Measurements from ENCODE around the gene LCORL.
"Not testable (repeated sequence)": the region's sequence is repeated elsewhere in the genome, so short reads cannot be mapped to it uniquely, and the experiment has no call there.

LCORL gene

GRCh38 chr4:17933126-17933525, 88.4 kb downstream of the LCORL start:
- in situ Hi-C loops (cut with MboI; ENCODE audit: low sequenced_read_pairs), result no loop called here

GRCh38 chr4:17932041-17932440, 89.5 kb downstream of the LCORL start:
- in situ Hi-C loops (cut with MboI; ENCODE audit: low sequenced_read_pairs), result no loop called here

DNA sequence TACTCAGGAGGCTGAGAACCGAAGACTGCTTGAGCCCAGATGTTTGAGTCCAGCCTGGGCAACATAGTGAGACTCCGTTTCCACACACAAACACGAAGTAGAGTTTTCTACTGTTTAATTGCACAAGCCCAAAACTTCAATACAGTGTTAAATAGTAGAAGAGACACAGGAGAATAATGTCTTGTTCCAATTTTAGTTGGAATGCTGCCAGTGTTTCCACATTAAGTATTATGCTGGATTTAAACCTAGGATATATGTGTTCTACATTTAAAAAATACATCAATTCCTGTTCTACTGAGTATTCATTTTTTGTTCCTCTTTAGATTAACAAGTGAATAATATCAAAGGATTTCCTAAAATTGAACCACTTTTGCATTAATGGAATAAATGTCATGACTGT, 91.3 kb downstream of the LCORL start:
- in situ Hi-C loops (cut with MboI; ENCODE audit: low sequenced_read_pairs), result no loop called here

GRCh38 chr4:17924189-17924588, 97.4 kb downstream of the LCORL start:
- in situ Hi-C loops (cut with MboI; ENCODE audit: low sequenced_read_pairs), result no loop called here

DNA sequence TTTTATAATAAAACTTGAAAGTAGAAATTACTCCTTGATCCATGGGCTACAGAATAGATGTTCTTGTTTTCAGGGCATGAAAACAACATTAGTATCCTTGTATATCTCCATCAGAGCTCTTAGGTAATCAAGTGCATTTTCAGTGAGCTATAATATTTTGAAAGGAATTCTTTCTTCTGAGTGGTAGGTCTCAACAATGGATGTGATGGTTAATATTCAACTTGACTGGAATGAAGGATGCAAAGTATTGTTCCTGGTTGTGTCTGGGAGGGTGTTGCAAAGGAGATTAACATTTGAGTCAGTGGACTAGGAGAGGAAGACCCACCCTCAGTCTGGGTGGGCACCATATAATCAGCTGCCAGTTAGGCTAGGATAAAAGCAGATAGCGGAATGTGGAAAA, 100.1 kb downstream of the LCORL start:
- in situ Hi-C loops (cut with MboI; ENCODE audit: low sequenced_read_pairs), result no loop called here

DNA sequence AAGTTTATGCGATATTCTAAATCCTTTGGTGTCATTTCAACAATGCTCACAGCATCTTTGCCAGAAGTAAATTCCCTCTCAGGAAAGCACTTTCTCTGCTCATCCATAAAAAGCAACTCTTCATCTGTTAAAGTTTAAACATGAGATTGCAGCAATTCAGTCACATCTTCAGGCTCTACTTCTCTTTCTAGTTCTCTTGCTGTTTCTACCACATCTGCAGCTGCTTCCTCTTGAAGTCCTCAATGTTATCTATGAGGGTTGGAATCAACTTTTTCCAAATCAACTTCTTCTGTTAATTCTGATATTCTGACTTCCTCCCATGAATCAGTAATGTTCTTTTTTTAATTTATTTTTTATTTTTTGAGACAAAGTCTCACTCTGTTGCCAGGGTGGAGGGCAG, 100.9 kb downstream of the LCORL start:
- in situ Hi-C loops (cut with MboI; ENCODE audit: low sequenced_read_pairs), result no loop called here

DNA sequence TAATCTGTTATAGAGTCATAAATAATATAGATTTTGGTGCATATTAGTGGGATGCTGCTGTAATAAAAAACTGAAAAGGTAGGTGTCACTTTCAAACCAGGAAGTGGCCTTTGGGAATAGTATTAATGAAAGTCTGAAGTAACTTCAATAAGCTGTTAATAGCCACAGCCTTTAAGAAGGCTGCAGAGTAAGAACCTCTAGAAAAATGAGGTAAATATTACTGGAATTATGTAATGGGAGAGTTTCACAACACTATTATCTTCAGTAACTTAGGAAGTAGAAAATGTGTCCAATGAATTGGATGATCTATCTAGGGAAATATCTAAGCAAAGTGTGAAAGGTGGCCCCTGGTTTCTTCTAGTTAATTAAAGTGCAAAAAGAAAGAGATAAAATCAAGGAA, 106.1 kb downstream of the LCORL start:
- in situ Hi-C loops (cut with MboI; ENCODE audit: low sequenced_read_pairs), result no loop called here

DNA sequence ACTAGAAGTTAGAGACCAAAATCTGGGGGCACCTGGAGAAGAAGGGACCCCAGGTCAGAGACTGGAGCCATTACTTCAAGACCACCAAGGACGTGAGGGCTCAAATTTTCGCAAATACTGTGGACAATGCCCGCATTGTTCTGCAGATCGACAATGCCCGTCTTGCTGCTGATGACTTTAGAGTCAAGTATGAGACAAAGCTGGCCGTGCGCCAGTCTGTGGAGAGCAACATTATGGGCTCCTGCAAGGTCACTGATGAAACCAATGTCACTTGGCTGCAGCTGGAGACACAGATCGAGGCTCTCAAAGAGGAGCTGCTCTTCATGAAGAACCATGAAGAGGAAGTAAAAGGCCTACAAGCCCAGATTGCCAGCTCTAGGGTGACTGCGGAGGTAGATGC, 109.5 kb downstream of the LCORL start:
- in situ Hi-C loops (cut with MboI; ENCODE audit: low sequenced_read_pairs), result no loop called here

DNA sequence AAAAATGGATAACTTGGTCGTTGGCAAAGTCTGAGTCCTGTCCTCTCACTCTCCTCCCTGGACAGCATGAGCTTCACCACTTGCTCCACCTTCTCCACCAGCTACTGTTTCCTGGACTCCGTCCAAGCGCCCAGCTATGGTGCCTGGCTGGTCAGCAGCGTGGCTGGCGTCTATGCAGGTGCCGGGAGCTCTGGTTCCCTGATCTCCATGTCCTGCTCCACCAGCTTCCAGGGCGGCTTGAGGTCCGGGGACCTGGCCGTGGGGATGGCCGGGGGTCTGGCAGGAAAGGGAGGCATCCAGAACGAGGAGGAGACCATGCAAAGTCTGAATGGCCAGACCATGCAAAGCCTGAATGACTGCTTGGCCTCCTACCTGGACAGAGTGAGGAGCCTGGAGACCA, 109.9 kb downstream of the LCORL start:
- in situ Hi-C loops (cut with MboI; ENCODE audit: low sequenced_read_pairs), result no loop called here

GRCh38 chr4:17898553-17899055, 123.0 kb downstream of the LCORL start:
- in situ Hi-C loops (cut with MboI; ENCODE audit: low sequenced_read_pairs), result no loop called here

DNA sequence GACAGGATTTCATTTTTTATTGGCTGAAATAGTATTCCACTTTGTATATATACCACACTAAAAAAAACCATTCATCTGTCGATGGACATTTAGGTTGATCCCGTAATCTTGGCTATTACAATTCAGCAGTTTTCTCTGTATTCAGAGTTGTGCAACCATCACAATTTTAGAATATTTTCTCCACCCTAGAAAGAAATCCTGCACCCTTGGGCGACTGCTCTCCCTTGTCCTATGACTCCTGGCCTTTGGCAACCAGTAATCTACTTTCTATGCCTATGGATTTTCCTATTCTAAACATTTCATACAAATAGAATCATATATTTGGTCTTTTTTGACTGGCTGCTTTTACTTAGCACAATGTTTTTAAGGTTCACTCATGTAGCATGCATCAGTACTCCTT, 126.1 kb downstream of the LCORL start:
- in situ Hi-C loops (cut with MboI; ENCODE audit: low sequenced_read_pairs), result no loop called here

DNA sequence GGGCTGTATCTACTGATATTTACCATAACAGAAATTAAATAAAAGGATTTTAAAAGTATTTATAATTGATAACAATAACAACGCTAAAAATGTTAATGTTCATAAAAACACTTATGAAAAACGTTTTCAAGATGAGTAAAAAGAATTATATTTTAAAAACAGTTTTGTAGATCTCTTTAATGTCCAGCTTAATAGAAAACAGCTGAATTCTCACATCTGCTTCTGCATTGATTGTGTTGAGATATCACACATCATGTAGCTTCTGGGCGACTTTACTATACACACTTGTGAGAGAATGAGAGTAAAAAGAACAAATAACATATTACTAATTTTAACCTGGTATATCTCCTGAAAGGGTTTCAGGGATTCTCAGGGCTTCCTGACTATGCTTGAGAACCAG, 127.1 kb downstream of the LCORL start:
- in situ Hi-C loops (cut with MboI; ENCODE audit: low sequenced_read_pairs), result no loop called here

DNA sequence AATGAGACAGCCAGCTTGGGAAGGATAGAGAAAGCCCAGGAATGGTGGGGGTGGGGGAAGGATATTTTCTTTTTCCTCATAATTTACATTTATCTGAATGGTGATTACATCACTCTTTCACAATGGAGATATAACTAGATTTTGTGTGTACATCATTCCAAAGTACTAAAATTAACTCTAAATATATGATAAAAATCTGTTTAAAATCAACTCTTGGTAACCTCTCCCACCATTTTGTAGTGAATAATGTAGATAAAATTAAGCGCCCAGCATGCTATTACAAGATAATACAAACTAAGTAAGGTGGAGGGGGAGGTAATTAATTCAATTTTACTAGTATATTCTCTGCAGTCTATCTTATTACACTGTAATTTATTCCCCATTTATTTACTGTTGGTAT, 131.9 kb downstream of the LCORL start:
- in situ Hi-C loops (cut with MboI; ENCODE audit: low sequenced_read_pairs), result no loop called here

DNA sequence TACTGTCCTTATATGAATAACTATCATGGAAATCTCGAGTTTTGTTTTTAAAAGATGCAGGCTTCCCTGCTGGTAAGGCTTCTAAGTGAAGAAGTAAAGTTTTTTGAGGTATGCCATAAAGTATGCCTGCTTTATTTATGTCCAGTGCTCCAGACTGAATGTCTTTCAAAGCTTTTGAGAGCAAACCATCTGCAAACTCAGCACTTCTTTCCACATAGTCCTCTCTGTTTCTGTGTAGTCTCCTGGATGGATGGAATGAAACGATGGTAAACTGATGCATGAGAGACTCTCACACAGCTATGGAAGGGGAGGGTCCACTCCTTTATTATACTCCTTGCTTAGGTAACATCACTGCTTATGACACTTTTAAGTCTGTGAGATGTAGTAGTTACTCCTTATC, 137.0 kb downstream of the LCORL start:
- in situ Hi-C loops (cut with MboI; ENCODE audit: low sequenced_read_pairs), result no loop called here

GRCh38 chr4:17884063-17884462, 137.5 kb downstream of the LCORL start:
- in situ Hi-C loops (cut with MboI; ENCODE audit: low sequenced_read_pairs), result no loop called here

DNA sequence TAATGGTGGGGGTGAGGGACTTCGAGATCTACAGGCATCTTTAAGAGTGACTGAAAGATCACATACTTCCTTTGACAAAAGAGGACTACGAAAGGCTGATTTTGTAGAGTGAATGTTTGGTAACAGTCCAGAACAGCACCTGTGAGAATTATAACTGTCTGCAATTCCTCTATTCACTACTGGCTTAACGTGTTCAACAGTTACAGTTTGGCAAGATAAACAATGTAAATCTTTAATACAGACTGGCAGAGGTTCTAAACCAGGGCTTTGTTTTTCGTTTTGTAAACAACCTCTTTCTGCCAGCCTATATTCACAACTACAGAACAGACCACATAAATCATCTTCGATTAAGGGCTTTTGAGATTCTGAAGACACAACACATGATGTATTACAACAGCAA, 143.9 kb downstream of the LCORL start:
- in situ Hi-C loops (cut with MboI; ENCODE audit: low sequenced_read_pairs), result no loop called here

DNA sequence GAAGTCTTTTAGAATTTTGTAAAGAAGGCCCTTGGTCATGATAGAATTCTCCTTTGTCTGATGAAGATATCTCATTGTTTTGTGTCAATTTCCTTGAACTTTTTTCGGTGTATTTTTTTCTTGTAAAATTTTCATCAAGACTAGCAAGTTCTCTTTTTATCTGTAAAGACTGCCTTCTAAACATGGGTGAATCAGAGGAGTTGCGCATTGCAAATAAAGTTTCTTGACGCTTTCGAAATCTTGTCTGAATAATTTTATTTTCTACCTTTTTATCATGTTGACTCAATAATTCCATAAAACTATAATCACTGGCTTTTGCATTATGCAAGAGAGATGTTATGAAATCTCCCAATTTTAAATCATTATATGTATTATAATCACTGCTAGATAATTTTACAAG, 144.6 kb downstream of the LCORL start:
- in situ Hi-C loops (cut with MboI; ENCODE audit: low sequenced_read_pairs), result no loop called here

- in situ Hi-C loops (cut with MboI; ENCODE audit: low sequenced_read_pairs), result no loop called here
These were observed 146.0 kb downstream of the LCORL start for GRCh38 chr4:17875402-17876070.

GRCh38 chr4:17869327-17869726, 152.2 kb downstream of the LCORL start:
- in situ Hi-C loops (cut with MboI; ENCODE audit: low sequenced_read_pairs), result no loop called here

- in situ Hi-C loops (cut with MboI; ENCODE audit: low sequenced_read_pairs), result no loop called here
These were observed 154.3 kb downstream of the LCORL start for GRCh38 chr4:17867276-17867675.

- in situ Hi-C loops (cut with MboI; ENCODE audit: low sequenced_read_pairs), result no loop called here
These were observed 154.7 kb downstream of the LCORL start for GRCh38 chr4:17866810-17867209.

DNA sequence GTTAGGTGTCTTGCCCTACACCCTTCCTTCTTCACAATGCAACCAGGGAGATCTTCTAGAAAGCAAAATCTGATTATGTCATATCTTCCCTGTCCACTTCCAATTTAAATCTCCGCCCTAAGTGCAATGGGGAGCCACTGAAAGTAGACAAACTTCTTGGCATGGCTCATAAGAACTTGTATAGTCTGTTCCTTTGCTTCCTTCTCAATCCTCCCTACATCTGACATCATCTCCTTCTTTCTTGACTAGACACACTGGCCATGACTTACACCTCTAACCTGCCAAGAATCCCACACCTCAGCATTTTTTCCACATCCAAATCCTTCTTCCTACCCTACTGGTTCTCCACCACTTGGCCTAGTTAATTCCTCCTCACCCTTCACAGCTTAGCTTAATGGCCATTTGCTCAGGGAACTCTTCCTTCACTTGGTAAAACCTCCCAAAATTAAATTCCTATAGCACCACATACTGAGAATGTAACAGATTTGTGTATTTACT, 155.6 kb downstream of the LCORL start:
- in situ Hi-C loops (cut with MboI; ENCODE audit: low sequenced_read_pairs), result no loop called here

GRCh38 chr4:17861906-17862305, 159.6 kb downstream of the LCORL start:
- in situ Hi-C loops (cut with MboI; ENCODE audit: low sequenced_read_pairs), result not testable (repeated sequence)

Data from hTERT RPE-1 (cell line).